HG02642 (cell line): ENCODE measurements around the gene SPIB.
A peak's percentile ranks its signal among the peaks of the same experiment; 100 is the strongest.
"Not testable (repeated sequence)": the region's sequence is repeated elsewhere in the genome, so short reads cannot be mapped to it uniquely, and the experiment has no call there.

Experiments
- ATAC-seq: cut with Tn5 transposase; IDR thresholded peaks from one replicate; pipeline ENCODE4 v1.9.1; 2021; ENCODE audit warnings: mild to moderate bottlenecking; ENCODE audit not compliant: unreplicated experiment, poor library complexity

The SPIB gene

GRCh38 chr19:50390295-50390694, 28.4 kb upstream of the SPIB start:
- not testable (repeated sequence) for ATAC-seq

GRCh38 chr19:50390952-50391351, 27.8 kb upstream of the SPIB start:
- ATAC-seq = not testable (repeated sequence)

- ATAC-seq = no peak
Measured at GRCh38 chr19:50392759-50393158, 26.0 kb upstream of the SPIB start.

- ATAC-seq = no peak
Measured at GRCh38 chr19:50393589-50393988, 25.1 kb upstream of the SPIB start.

GRCh38 chr19:50394017-50394416, 24.7 kb upstream of the SPIB start:
- no peak for ATAC-seq

GRCh38 chr19:50398675-50399367, 19.9 kb upstream of the SPIB start:
- no peak for ATAC-seq

- ATAC-seq = no peak
Measured at GRCh38 chr19:50399368-50399745, 19.4 kb upstream of the SPIB start.

- ATAC-seq = no peak
Measured at GRCh38 chr19:50401605-50402450, 16.9 kb upstream of the SPIB start.

GRCh38 chr19:50402544-50403301, 16.0 kb upstream of the SPIB start:
- ATAC-seq = no peak

- ATAC-seq = no peak
Measured at GRCh38 chr19:50406156-50406820, 12.4 kb upstream of the SPIB start.

GRCh38 chr19:50406829-50407228, 11.9 kb upstream of the SPIB start:
- ATAC-seq = no peak

GRCh38 chr19:50409347-50409746, 9.4 kb upstream of the SPIB start:
- ATAC-seq = no peak

- ATAC-seq = no peak
Measured at GRCh38 chr19:50410109-50410508, 8.6 kb upstream of the SPIB start.

- ATAC-seq = no peak
Measured at GRCh38 chr19:50412419-50412818, 6.3 kb upstream of the SPIB start.

- no peak for ATAC-seq
Measured at GRCh38 chr19:50413096-50413495, 5.6 kb upstream of the SPIB start.

GRCh38 chr19:50413531-50413930, 5.2 kb upstream of the SPIB start:
- no peak for ATAC-seq

GRCh38 chr19:50414864-50415660, 3.7 kb upstream of the SPIB start:
- ATAC-seq = peak; percentile 37

GRCh38 chr19:50415661-50416033, 3.1 kb upstream of the SPIB start:
- peak; percentile 40 for ATAC-seq

- no peak for ATAC-seq
Measured at GRCh38 chr19:50416034-50416977, 2.4 kb upstream of the SPIB start.
